A673 (cell line): ENCODE measurements around the gene REG1B. TPM values are rescaled to one million over a fixed set of nuclear protein-coding genes. Genes with fewer than 3 reads are reported as not detected.

Source experiments
- BruUV-seq: library from RNA; stranded (reverse); fragments of 400-500 nt; replicated peaks from 2 replicates; lab custom pipeline; 2021; lab: Mats Ljungman, UMichigan
- CTCF ChIA-PET: fragments of 300-600 bp; sonication (Branson Sonifier 250); formaldehyde crosslinking; loops from one replicate; lab custom pipeline; 2022; ENCODE audit warnings: antibody characterized with exemption; lab: Charles Lee
- POLR2A ChIA-PET: fragments of 300-600 bp; sonication (Branson Sonifier 250); formaldehyde crosslinking; loops from one replicate; lab custom pipeline; 2022; ENCODE audit warnings: antibody characterized with exemption; ENCODE audit not compliant: low non-redundant PET; lab: Charles Lee
- DNase-seq: peaks from one replicate; pipeline ENCODE4 v3.0.0-alpha.2; 2015; ENCODE audit warnings: low spot score
- H3K27ac ChIP-seq: fragments of 200-600 bp; sonication (generic); 2 replicates; pipeline ENCODE4 v1.5.1; 2016; ENCODE audit warnings: mixed run types, low read depth, mild to moderate bottlenecking, mixed read lengths, antibody characterized with exemption, low read length; ENCODE audit not compliant: poor library complexity, severe bottlenecking
- H3K27me3 ChIP-seq: fragments of 200-600 bp; sonication (generic); replicated peaks from 2 replicates; pipeline ENCODE4 v1.6.1; 2017; ENCODE audit warnings: mixed run types, low read depth, mild to moderate bottlenecking, mixed read lengths, antibody characterized with exemption, low read length; ENCODE audit not compliant: insufficient read depth, poor library complexity
- H3K36me3 ChIP-seq: fragments of 200-600 bp; sonication (generic); 2 replicates; pipeline ENCODE4 v1.6.1; 2016; ENCODE audit warnings: mixed run types, mild to moderate bottlenecking, mixed read lengths, antibody characterized with exemption, low read length; ENCODE audit not compliant: insufficient read depth, poor library complexity, severe bottlenecking
- H3K4me1 ChIP-seq: fragments of 200-600 bp; sonication (generic); 2 replicates; pipeline ENCODE4 v1.6.1; 2017; ENCODE audit warnings: mixed run types, mild to moderate bottlenecking, mixed read lengths, antibody characterized with exemption, low read length; ENCODE audit not compliant: insufficient read depth, poor library complexity, severe bottlenecking
- H3K4me3 ChIP-seq: fragments of 200-600 bp; sonication (generic); 2 replicates; pipeline ENCODE4 v1.5.1; 2016; ENCODE audit warnings: low read depth, mixed run types, mild to moderate bottlenecking, mixed read lengths, low read length; ENCODE audit not compliant: poor library complexity, severe bottlenecking
- H3K9me3 ChIP-seq: fragments of 200-600 bp; sonication (generic); 2 replicates; pipeline ENCODE4 v1.6.1; 2016; ENCODE audit warnings: mixed run types, low read depth, mild to moderate bottlenecking, mixed read lengths, antibody characterized with exemption, low read length; ENCODE audit not compliant: poor library complexity, severe bottlenecking
- CTCF ChIP-seq: fragments of 300-800, 200-600 bp; sonication (generic); conservative IDR thresholded peaks from 2 replicates; pipeline ENCODE4 v1.5.1; 2017; ENCODE audit warnings: low read depth, mild to moderate bottlenecking, antibody characterized with exemption, low read length, moderate library complexity, mixed read lengths
- EZH2 ChIP-seq: fragments of 200-600 bp; sonication (generic); IDR thresholded peaks from 2 replicates; pipeline ENCODE4 v1.6.1; 2017; ENCODE audit warnings: borderline replicate concordance, low read depth, mild to moderate bottlenecking, mixed read lengths, antibody characterized with exemption, low read length; ENCODE audit not compliant: poor library complexity, severe bottlenecking
- intact Hi-C: fragments of 100-400 bp; cut with micrococcal nuclease; formaldehyde crosslinking; loops from one replicate; pipeline ENCODE4 v1.10.0; 2022; ENCODE audit not compliant: unreplicated experiment
- total RNA-seq: library from RNA; stranded (reverse); gene quantifications from 2 replicates; pipeline ENCODE4 v1.2.3, GENCODE V29; 2021

REG1B gene
- total RNA-seq, 1 experiment from 2014 or later: not detected

GRCh38 chr2:79090693-79091092 lies 2.9 kb upstream of the REG1B start:
- intact Hi-C loops: no loop called here
- ChIA-PET CTCF (no interaction called here), POLR2A (no interaction called here)
- BruUV-seq: no TSS peak
- TF ChIP-seq EZH2: no peak
- no peak for TF ChIP-seq CTCF
- no peak for DNase-seq
- H3K4me1 ChIP-seq: no peaks in the 10 kb centered on the region
- H3K9me3 ChIP-seq: no peaks in the 10 kb centered on the region
- no peak overlapping the region for H3K4me3 ChIP-seq
- no peak overlapping the region for H3K27ac ChIP-seq
- H3K36me3 ChIP-seq: no peaks in the 10 kb centered on the region
- peaks cover 2% of the 10 kb centered on the region for H3K27me3 ChIP-seq

GRCh38 chr2:79086255-79086654 lies 1.5 kb downstream of the REG1B start:
- ChIA-PET POLR2A (no interaction called here), CTCF (no interaction called here)
- no peaks in the 10 kb centered on the region for H3K36me3 ChIP-seq
- peaks cover 8% of the 10 kb centered on the region for H3K27me3 ChIP-seq
- no peak for DNase-seq
- intact Hi-C loops: no loop called here
- no peak overlapping the region for H3K27ac ChIP-seq
- H3K4me1 ChIP-seq: no peaks in the 10 kb centered on the region
- no peaks in the 10 kb centered on the region for H3K9me3 ChIP-seq
- no peak overlapping the region for H3K4me3 ChIP-seq
- no peak for TF ChIP-seq CTCF
- no peak for TF ChIP-seq EZH2
- BruUV-seq: no TSS peak

GRCh38 chr2:79085382-79085781 lies 2.4 kb downstream of the REG1B start:
- CTCF ChIA-PET: no interaction called here
- no peak overlapping the region for H3K4me3 ChIP-seq
- peaks cover 8% of the 10 kb centered on the region for H3K27me3 ChIP-seq
- no peaks in the 10 kb centered on the region for H3K9me3 ChIP-seq
- no peak for DNase-seq
- H3K36me3 ChIP-seq: no peaks in the 10 kb centered on the region
- POLR2A ChIA-PET: no interaction called here
- intact Hi-C loops: no loop called here
- no peaks in the 10 kb centered on the region for H3K4me1 ChIP-seq
- no TSS peak for BruUV-seq
- no peak for TF ChIP-seq EZH2
- TF ChIP-seq CTCF: no peak
- no peak overlapping the region for H3K27ac ChIP-seq
